HG03432 (cell line): ENCODE measurements around the gene SERINC4.

Source experiments
- ATAC-seq: cut with Tn5 transposase; IDR thresholded peaks from one replicate; pipeline ENCODE4 v1.9.1; 2021; ENCODE audit warnings: mild to moderate bottlenecking, moderate library complexity; ENCODE audit not compliant: unreplicated experiment

Gene SERINC4

DNA sequence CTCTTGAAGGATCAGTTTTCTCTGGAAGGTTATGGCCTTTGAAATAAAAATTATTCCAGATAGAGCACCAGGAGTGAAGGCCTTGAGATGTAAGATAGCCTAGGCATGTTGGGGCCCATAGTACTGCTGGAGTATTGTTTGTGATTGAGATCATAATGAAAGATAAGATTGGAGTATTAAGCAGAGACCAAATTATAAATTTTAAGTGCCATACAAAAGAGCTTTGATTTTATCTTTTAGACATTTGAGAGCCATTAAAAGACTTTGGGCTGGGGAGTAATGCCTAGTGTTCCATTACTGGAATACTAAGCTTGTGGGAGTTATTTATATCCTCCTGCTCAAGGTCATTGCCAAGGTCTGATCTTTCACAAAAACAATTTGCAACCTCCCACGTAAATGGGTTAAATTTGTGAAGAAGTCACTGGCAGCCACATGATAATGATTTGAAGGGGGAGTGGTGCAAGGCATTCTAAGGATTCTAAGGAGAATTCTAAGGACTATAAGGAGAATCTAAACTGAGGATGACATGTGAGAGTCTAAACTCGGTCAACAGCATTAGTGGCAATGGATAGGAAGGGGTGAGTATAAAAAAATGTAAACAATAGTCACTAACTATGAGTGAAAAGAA lies 36.1 kb downstream of the SERINC4 start:
- no peak for ATAC-seq

DNA sequence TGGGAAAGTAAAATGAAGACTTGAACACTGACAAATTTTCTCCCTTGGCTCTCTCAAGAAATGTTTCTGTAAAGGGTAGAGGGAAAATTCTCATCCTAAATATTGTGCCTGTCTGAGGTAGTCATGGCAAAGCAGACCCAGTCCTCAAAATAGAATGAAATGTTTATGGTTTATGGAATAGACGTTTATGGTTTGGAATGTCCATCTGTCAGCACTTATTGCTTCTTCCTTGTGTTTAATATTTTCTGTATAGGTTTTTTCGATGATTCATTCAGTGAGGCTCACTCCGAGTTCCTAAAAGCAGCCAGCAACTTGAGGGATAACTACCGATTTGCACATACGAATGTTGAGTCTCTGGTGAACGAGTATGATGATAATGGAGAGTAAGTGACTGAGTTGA lies 37.2 kb downstream of the SERINC4 start:
- ATAC-seq: no peak

DNA sequence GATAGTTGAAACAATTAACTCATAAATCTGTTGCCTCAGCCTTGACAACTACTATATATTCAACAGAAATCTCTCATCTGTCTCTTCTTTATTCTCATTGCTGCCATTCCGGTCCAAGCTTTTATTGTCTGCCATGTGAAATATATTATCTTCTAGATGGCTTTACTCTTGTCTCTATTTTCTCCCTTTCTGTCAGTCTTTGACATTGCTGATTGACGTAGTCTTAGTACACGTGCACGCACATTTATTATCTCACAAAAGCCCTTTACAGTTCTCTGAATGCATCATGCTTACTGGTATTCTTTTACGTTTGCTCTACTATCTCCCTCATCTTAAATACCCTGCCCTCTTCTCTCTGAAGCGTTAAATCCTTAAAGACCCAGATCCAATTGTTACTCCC lies 48.1 kb downstream of the SERINC4 start:
- no peak for ATAC-seq

DNA sequence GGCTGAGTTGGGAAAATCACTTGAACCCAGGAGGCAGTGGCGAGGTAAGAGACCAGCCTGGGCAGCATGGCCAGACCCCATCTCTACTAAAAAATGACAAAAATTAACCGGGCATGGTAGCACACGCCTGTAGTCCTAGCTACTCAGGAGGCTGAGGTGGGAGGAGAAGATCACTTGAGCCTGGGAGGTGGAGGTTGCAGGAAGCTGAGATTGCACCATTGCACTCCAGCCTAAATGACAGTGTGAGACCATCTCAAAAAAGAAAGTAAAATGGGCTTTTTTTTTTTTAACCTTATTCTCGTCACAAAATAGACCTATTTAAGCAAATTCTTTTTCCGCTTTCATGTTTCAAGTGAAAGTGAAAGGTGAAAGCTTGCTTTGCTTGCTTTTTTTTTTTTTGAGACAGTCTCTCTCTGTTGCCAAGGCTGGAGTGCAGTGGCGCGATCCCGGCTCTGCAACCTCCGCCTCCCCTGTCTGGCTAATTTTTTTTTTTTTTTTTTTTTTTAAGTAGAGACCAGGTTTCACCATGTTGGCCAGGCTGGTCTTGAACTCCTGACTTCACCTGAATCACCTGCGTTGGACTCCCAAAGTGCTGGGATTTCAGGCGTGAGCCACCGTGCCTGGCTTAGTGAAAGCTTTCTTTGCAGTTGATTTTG lies 50.2 kb downstream of the SERINC4 start:
- peak; percentile 54 for ATAC-seq

DNA sequence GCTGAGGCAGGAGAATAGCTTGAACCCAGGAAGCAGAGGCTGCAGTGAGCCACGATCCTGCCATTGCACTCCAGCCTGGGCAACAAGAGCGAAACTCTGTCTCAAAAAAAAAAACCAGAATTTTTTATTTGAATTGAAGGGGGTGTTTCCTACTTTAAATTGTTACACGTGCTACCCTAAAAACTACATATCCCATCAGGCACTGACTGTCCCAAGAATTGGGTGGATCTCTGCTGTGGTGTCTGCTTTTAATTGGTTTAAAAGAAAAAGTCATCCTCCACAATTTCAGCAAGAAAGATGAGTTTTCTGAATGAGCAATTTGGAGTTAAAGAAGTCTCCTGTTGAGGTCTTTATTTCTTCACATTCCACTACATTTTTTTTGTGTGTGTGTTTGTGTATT lies 51.6 kb downstream of the SERINC4 start:
- no peak for ATAC-seq

DNA sequence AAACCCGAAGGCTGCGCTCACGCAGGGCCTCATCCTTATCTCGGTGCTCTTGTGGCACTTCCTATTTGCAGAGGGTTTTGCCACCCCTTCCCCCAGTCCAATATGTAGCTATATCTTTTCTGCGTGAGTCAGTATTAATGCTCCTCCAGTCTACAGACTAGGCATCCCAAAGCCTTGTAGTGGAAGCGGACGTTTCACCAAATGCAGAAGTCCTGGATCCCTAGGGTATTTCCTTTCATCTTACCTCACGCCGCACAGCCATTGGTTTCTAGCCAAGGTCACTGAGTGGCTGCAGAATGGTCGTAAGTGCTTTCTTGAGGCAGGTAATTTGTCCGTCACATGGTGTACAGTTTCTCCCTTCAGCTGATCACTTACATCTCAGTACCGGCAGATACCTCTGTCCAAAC lies 53.1 kb downstream of the SERINC4 start:
- ATAC-seq: peak; percentile 19

DNA sequence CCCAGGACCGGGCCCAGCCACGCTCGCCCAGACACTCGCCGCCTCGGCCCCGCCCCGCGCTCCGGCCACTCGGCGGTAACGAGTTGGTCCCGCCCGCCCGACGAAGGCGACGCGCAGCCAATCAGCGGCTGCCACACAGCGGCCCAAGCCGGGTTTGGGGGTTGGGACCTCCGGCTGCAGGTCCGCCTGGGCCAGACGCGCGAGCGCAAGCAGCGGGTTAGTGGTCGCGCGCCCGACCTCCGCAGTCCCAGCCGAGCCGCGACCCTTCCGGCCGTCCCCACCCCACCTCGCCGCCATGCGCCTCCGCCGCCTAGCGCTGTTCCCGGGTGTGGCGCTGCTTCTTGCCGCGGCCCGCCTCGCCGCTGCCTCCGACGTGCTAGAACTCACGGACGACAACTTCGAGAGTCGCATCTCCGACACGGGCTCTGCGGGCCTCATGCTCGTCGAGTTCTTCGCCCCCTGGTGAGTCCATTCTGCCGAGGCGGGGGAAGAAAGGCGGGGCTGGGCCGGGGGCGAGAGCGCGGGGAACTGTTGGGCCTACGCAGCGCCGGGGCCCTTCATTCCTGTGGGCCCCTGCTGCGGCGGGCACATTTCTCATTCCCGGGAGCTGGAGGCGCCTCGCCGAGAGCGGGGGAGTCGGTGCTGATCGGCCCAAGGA lies 53.6 kb downstream of the SERINC4 start, which contains the start of gene PDIA3:
PDIA3 (plus strand) TSS at position 194 of the 658 bp plus-strand sequence; CDS start at position 296, 102 bp downstream.
- ATAC-seq: peak; percentile 77
